ENCODE measurements around the gene WDR27. TPM values are rescaled to one million over a fixed set of nuclear protein-coding genes. Genes with fewer than 3 reads are reported as not detected.
A peak's percentile ranks its signal among the peaks of the same experiment; 100 is the strongest.

Gene WDR27
- total RNA-seq, 1 donor from 2014 or later = 92.7 TPM

GRCh38 chr6:169738204-169738975 is 36.6 kb upstream of the WDR27 start:
- intact Hi-C loops (cut with DNase I) = no loop called here
- Histone ChIP-seq H3K9me3 (no peaks in the 10 kb centered on the region), H3K4me1 (no peaks in the 10 kb centered on the region), H3K27me3 (no peaks in the 10 kb centered on the region), H3K4me3 (no peak overlapping the region), H3K27ac (no peak overlapping the region), H3K36me3 (no peaks in the 10 kb centered on the region)
- no peak for TF ChIP-seq CTCF (IDR thresholded peaks at IDR 0.05)
- DNase-seq (ENCODE audit: low spot score in 2 of 2) = no peak

DNA sequence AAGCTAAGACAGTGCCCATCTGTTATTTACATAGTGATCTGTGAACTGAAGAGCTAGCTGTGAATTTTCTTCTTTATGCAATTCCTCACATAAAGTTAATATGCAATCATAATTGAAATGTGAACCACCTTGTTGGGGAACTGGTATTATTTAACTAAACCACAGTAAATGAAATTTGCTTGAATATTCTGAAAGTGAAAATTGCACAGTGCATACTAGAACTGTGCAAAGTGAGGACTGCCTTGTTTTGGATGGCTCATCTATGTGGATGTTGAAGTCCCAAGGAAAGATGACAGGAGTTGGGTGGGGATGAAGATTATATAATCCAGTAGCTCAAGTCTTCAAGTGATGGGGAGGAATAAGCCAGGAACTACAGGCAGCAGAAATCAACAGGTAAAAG is 28.1 kb upstream of the WDR27 start:
- Histone ChIP-seq H3K36me3 (no peaks in the 10 kb centered on the region), H3K9me3 (no peaks in the 10 kb centered on the region), H3K4me3 (no peak overlapping the region), H3K27me3 (no peaks in the 10 kb centered on the region), H3K4me1 (peaks cover 0 to 2% of the 10 kb centered on the region in 2 donors), H3K27ac (no peak overlapping the region)
- DNase-seq (ENCODE audit: low spot score in 2 of 2) = no peak
- TF ChIP-seq CTCF (IDR thresholded peaks at IDR 0.05) = no peak
- intact Hi-C loops (cut with DNase I) = no loop called here

DNA sequence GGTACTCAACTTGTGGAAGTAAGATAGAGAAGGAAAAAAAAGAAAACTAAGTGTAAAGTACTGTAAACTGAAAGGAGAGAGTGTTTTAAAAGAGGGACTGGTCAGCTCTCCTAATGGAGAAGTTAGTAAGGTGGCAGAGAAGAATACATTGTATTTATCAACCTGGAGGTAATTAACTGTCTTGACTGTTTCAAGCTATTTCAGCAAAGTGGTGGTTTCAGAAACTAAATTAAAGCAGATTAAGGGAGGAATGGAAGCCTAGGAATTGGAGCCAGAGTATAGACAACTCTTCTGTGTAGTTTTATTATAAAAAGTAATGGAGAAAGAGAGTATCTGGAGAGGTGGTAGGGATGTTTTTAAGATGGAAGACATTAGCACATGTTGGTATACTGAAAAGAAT is 25.1 kb upstream of the WDR27 start:
- TF ChIP-seq CTCF (IDR thresholded peaks at IDR 0.05) = no peak
- Histone ChIP-seq H3K9me3 (no peaks in the 10 kb centered on the region), H3K4me3 (no peak overlapping the region), H3K36me3 (no peaks in the 10 kb centered on the region), H3K4me1 (peaks cover 4 to 9% of the 10 kb centered on the region in 2 donors), H3K27me3 (no peaks in the 10 kb centered on the region), H3K27ac (no peak overlapping the region)
- intact Hi-C loops (cut with DNase I) = no loop called here
- DNase-seq (ENCODE audit: low spot score in 2 of 2) = no peak

- intact Hi-C loops (cut with DNase I) = no loop called here
- no peak overlapping the region for H3K4me3 ChIP-seq
- DNase-seq (ENCODE audit: low spot score in 2 of 2) = no peak
- no peak for TF ChIP-seq CTCF (IDR thresholded peaks at IDR 0.05)
- no peaks in the 10 kb centered on the region for H3K27me3 ChIP-seq
- no peak overlapping the region for H3K27ac ChIP-seq
- H3K4me1 ChIP-seq = peaks cover 4 to 14% of the 10 kb centered on the region in 2 donors
- no peaks in the 10 kb centered on the region for H3K9me3 ChIP-seq
- no peaks in the 10 kb centered on the region for H3K36me3 ChIP-seq
These were observed 24.2 kb upstream of the WDR27 start for GRCh38 chr6:169726049-169726400.

GRCh38 chr6:169725125-169726048 is 23.6 kb upstream of the WDR27 start:
- no peaks in the 10 kb centered on the region for H3K9me3 ChIP-seq
- H3K4me1 ChIP-seq = peaks cover 4 to 14% of the 10 kb centered on the region in 2 donors
- no peaks in the 10 kb centered on the region for H3K27me3 ChIP-seq
- peak in 1 of 2 donors; percentile 81 for DNase-seq (ENCODE audit: low spot score in 2 of 2)
- H3K36me3 ChIP-seq = no peaks in the 10 kb centered on the region
- intact Hi-C loops (cut with DNase I) = no loop called here
- no peak for TF ChIP-seq CTCF (IDR thresholded peaks at IDR 0.05)
- H3K4me3 ChIP-seq = peak overlapping the region; percentile 75 to 76
- peak overlapping the region; percentile 88 to 92 for H3K27ac ChIP-seq
